K562 (cell line): Measurements from ENCODE around the gene AVPI1. TPM values are rescaled to one million over a fixed set of nuclear protein-coding genes. Genes with fewer than 3 reads are reported as not detected.

ENCODE experiments used
- ATAC-seq: fragments of 200-7000 bp; cut with Tn5 transposase; 3 replicates; pipeline ENCODE4 v1.9.1; 2020; ENCODE audit warnings: moderate library complexity
- BruUV-seq: library from RNA; stranded (reverse); fragments of 400-500 nt; replicated peaks from 2 replicates; lab custom pipeline; 2021; lab: Mats Ljungman, UMichigan
- CTCF ChIA-PET: fragments of 300-600 bp; formaldehyde crosslinking; extraction: SDS; loops from one replicate; lab custom pipeline; 2021; ENCODE audit warnings: low intra/inter-chr PET ratio; lab: Yijun Ruan, JAX
- POLR2A ChIA-PET: fragments of 300-600, 350-650 bp; sonication (Branson Sonifier 250); formaldehyde crosslinking; extraction: SDS; loops from one replicate; lab custom pipeline; 2021; ENCODE audit warnings: antibody characterized with exemption, inconsistent platforms; lab: Yijun Ruan, JAX
- DNase-seq, 4 experiments: peaks; one replicate each; pipeline versions ENCODE4 v3.0.0 to v3.0.0-alpha.2; 2011 to 2018; ENCODE audit warnings: low spot score in 3 of 4, mixed read lengths in 3 of 4; ENCODE audit errors: extremely low read depth in 1 of 4
- FAIRE-seq: peaks from 2 replicates; lab custom pipeline; 2011; peaks lifted over from hg19 to GRCh38; lab: Jason Lieb, UNC
- H2AFZ ChIP-seq: 2 replicates; pipeline ENCODE4 v1.6.0; 2011; ENCODE audit warnings: low read depth, low read length, control low read depth, inconsistent platforms
- H3K27ac ChIP-seq: fragments of 200-600 bp; 3 replicates; pipeline ENCODE4 v1.8.0; 2011; ENCODE audit warnings: low read depth, mild to moderate bottlenecking, control low read depth, inconsistent platforms, low read length, moderate library complexity, mixed read lengths; ENCODE audit errors: extremely low read depth
- H3K27me3 ChIP-seq, 2 experiments: fragments of 300-600 bp in 1 of 2; 2 replicates in 1 of 2; 3 replicates in 1 of 2; pipeline versions ENCODE4 v1.6.0 to v1.8.0; 2011; ENCODE audit warnings: inconsistent platforms in 2 of 2, low read length in 2 of 2, mild to moderate bottlenecking in 1 of 2, mixed read lengths in 1 of 2, moderate library complexity in 1 of 2; ENCODE audit not compliant: control insufficient read depth in 2 of 2, insufficient read depth in 2 of 2
- H3K36me3 ChIP-seq: fragments of 300-600 bp; 3 replicates; pipeline ENCODE4 v1.8.0; 2011; ENCODE audit warnings: mild to moderate bottlenecking, low read length, inconsistent platforms; ENCODE audit not compliant: control insufficient read depth, insufficient read depth
- H3K4me1 ChIP-seq, 2 experiments: fragments of 200-600 bp in 1 of 2; replicated peaks in 1 of 2; 2 replicates in 1 of 2; 3 replicates in 1 of 2; pipeline versions ENCODE4 v1.5.1 to v1.8.0; 2011; ENCODE audit warnings: inconsistent platforms in 2 of 2, low read length in 2 of 2, mild to moderate bottlenecking in 1 of 2, mixed read lengths in 1 of 2, moderate library complexity in 1 of 2; ENCODE audit not compliant: control insufficient read depth in 2 of 2, insufficient read depth in 2 of 2
- H3K4me2 ChIP-seq: 2 replicates; pipeline ENCODE4 v1.6.1; 2011; ENCODE audit warnings: low read length, control low read depth, inconsistent platforms, mixed read lengths; ENCODE audit not compliant: insufficient read depth
- H3K4me3 ChIP-seq: fragments of 200-600 bp; sonication (generic), shearing (Covaris generic); 2 replicates; pipeline ENCODE4 v1.5.1; 2016; ENCODE audit warnings: control low read depth, inconsistent platforms
- H3K79me2 ChIP-seq: fragments of 200-600 bp; 3 replicates; pipeline ENCODE4 v1.8.0; 2011; ENCODE audit warnings: low read length, inconsistent platforms; ENCODE audit not compliant: control insufficient read depth, insufficient read depth
- H3K9ac ChIP-seq, 2 experiments: 2 replicates each; pipeline versions ENCODE4 v1.6.0 to v1.6.1; 2011; ENCODE audit warnings: low read depth in 2 of 2, low read length in 2 of 2, control low read depth in 1 of 2, inconsistent platforms in 1 of 2, mild to moderate bottlenecking in 1 of 2, mixed read lengths in 1 of 2; ENCODE audit not compliant: insufficient read depth in 1 of 2
- H3K9me1 ChIP-seq: one replicate; pipeline ENCODE4 v1.6.0; 2011; ENCODE audit warnings: inconsistent platforms, mild to moderate bottlenecking, low read length, moderate library complexity; ENCODE audit not compliant: control insufficient read depth, insufficient read depth
- H3K9me3 ChIP-seq: replicated peaks from 2 replicates; pipeline ENCODE4 v1.5.1; 2011; ENCODE audit warnings: low read depth, low read length, inconsistent platforms; ENCODE audit not compliant: control insufficient read depth, insufficient read depth
- H4K20me1 ChIP-seq: replicated peaks from 2 replicates; pipeline ENCODE4 v1.6.1; 2011; ENCODE audit warnings: low read length, inconsistent platforms, mixed read lengths; ENCODE audit not compliant: control insufficient read depth, insufficient read depth
- RBM34 ChIP-seq: fragments of 200-400 bp; formaldehyde crosslinking; IDR thresholded peaks from 2 replicates; pipeline ENCODE4 v1.6.1; 2018; ENCODE audit warnings: low read length, borderline replicate concordance; ENCODE audit not compliant: insufficient read depth
- ZKSCAN8 ChIP-seq: fragments of 200-800 bp; sonication (Bioruptor generic); IDR thresholded peaks from 2 replicates; pipeline ENCODE4 v1.6.1; 2016; ENCODE audit warnings: missing genetic modification characterization, missing compliant biosample characterization
- ZNF764 ChIP-seq: fragments of 250-450 bp; sonication (Bioruptor Pico); IDR thresholded peaks from 2 replicates; pipeline ENCODE4 v1.4.0; 2020; ENCODE audit warnings: low read depth, mild to moderate bottlenecking, moderate library complexity
- ZNF780A ChIP-seq: fragments of 250-450 bp; sonication (Bioruptor Pico); IDR thresholded peaks from 2 replicates; pipeline ENCODE4 v1.5.0; 2021; ENCODE audit warnings: mild to moderate bottlenecking
- WGBS: fragments of 100-300 bp; shearing (Covaris generic); methylation state at CpG from one replicate; pipeline ENCODE4 v1.1.6; 2016; ENCODE audit warnings: low coverage, mixed read lengths; ENCODE audit not compliant: insufficient coverage; ENCODE audit errors: missing lambda C conversion rate; 5-methylcytosine and 5-hydroxymethylcytosine counted together
- in situ Hi-C: fragments of 300-500 bp; cut with MboI; formaldehyde crosslinking; loops from 4 replicates; pipeline ENCODE4 v1.15.0; 2018; ENCODE audit warnings: inconsistent platforms, mixed read lengths
- intact Hi-C: fragments of 100-400 bp; cut with micrococcal nuclease; formaldehyde crosslinking; loops from 2 replicates; pipeline ENCODE4 v1.14.2; 2022
- polyA plus RNA-seq, 8 experiments: library from polyadenylated mRNA; depleted of rRNA in 4 of 8; stranded (reverse) in 5 of 8; unstranded in 3 of 8; fragments of >200 nt; fragmentation: Nextera tagmentation in 2 of 8; fragmentation: Illumina TruSeq in 1 of 8; extraction: Ambion mirVana in 2 of 8; extraction: Trizol in 1 of 8; gene quantifications; 2 replicates each; pipeline versions ENCODE4 v1.2.1 to v1.2.3, GENCODE V29; 2011 to 2014; ENCODE audit warnings: inconsistent platforms in 1 of 8, missing spikeins in 1 of 8
- total RNA-seq, 7 experiments: library from RNA; depleted of rRNA in 6 of 7; stranded (reverse); fragments of >200 nt in 6 of 7; fragmentation: Illumina TruSeq in 2 of 7; extraction: Trizol in 2 of 7; gene quantifications; 2 replicates each; pipeline versions ENCODE4 v1.2.1 to v1.2.3, GENCODE V29; 2011 to 2021; ENCODE audit warnings: low replicate concordance in 1 of 7
- TF ChIP-seq, protein P1 (sequence below): fragments of 450-650 bp; IDR thresholded peaks from 2 replicates; pipeline ENCODE4 v1.6.1; 2016; ENCODE audit warnings: borderline replicate concordance
- TF ChIP-seq, protein P2 (sequence below): fragments of 450-650 bp; formaldehyde crosslinking; IDR thresholded peaks from 2 replicates; pipeline ENCODE4 v1.4.0; 2020; ENCODE audit warnings: mild to moderate bottlenecking, mixed read lengths
- TF ChIP-seq, protein P3 (sequence below): IDR thresholded peaks from 2 replicates; pipeline ENCODE4 v1.6.1; 2011; ENCODE audit warnings: borderline replicate concordance, low read depth, mild to moderate bottlenecking, moderate library complexity, low read length; ENCODE audit not compliant: insufficient read depth, poor library complexity, severe bottlenecking

The AVPI1 gene
- total and polyA plus RNA-seq, 9 of the 15 experiments (the other 6 are each of a cell fraction or from before 2014, with no cell fraction given): 0.90 to 10.4 (median 7.4) TPM

DNA sequence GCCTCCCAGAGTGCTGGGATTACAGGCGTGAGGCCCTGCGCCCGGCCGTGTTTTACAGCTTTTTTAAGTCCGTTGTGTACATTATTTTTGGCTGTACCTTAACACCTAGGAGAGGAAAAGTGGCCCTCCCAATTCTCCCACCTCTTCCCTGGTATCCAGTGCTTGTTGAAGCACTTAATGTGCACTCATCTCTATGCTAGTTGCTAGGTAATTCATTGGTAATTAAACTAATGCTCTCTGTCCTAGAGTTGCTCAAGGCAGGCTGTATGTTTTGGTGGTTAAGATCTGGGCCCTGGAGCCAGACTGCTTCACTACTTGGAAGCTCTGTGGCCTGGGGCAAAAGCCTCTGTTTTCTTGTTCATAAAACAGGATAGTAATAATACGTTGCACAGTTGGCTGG is 19.6 kb downstream of the AVPI1 start (continued):
- TF ChIP-seq, protein P1, sequence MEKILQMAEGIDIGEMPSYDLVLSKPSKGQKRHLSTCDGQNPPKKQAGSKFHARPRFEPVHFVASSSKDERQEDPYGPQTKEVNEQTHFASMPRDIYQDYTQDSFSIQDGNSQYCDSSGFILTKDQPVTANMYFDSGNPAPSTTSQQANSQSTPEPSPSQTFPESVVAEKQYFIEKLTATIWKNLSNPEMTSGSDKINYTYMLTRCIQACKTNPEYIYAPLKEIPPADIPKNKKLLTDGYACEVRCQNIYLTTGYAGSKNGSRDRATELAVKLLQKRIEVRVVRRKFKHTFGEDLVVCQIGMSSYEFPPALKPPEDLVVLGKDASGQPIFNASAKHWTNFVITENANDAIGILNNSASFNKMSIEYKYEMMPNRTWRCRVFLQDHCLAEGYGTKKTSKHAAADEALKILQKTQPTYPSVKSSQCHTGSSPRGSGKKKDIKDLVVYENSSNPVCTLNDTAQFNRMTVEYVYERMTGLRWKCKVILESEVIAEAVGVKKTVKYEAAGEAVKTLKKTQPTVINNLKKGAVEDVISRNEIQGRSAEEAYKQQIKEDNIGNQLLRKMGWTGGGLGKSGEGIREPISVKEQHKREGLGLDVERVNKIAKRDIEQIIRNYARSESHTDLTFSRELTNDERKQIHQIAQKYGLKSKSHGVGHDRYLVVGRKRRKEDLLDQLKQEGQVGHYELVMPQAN: no peak
- no peak for TF ChIP-seq ZNF780A
- TF ChIP-seq RBM34: no peak
- TF ChIP-seq, protein P2, sequence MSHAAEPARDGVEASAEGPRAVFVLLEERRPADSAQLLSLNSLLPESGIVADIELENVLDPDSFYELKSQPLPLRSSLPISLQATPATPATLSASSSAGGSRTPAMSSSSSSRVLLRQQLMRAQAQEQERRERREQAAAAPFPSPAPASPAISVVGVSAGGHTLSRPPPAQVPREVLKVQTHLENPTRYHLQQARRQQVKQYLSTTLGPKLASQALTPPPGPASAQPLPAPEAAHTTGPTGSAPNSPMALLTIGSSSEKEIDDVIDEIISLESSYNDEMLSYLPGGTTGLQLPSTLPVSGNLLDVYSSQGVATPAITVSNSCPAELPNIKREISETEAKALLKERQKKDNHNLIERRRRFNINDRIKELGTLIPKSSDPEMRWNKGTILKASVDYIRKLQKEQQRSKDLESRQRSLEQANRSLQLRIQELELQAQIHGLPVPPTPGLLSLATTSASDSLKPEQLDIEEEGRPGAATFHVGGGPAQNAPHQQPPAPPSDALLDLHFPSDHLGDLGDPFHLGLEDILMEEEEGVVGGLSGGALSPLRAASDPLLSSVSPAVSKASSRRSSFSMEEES (CRISPR knock-in tag): no peak
- TF ChIP-seq ZKSCAN8 (CRISPR knock-in tag): no peak
- TF ChIP-seq, all 486 proteins: peak for 0

DNA sequence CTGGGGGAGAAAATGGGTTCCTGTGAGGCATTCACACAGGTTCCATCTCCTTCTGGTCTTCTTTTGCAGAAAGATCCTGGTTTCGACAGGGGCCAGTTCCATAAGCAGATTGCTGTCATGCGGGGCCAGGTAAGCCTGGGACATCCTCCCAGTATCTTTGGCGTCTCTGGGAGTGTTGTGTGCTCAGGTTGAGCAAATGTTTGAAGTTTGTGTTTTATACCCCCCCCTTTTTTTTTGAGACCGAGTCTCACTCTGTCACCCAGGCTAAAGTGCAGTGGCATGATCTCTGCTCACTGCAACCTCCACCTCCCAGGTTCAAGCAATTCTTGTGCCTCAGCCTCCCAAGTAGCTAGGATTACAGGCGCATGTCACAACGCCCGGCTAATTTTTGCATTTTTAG is 20.0 kb downstream of the AVPI1 start:
- WGBS: 91% methylated on average over 4 of the region's 7 CpGs
- Histone ChIP-seq H3K36me3 (peaks cover 57% of the 10 kb centered on the region), H3K79me2 (no peaks in the 10 kb centered on the region), H3K4me1 (peaks cover 30 to 42% of the 10 kb centered on the region in 2 experiments), H3K27me3 (no peaks in the 10 kb centered on the region), H3K4me3 (no peak overlapping the region), H4K20me1 (0 out of 2 replicates have a peak, but pooled peaks cover 3% of the 10 kb centered on the region), H3K4me2 (no peak overlapping the region), H2AFZ (no peak overlapping the region), H3K9ac (no peak overlapping the region), H3K9me3 (no peaks in the 10 kb centered on the region), H3K27ac (no peak overlapping the region), H3K9me1 (no peaks in the 10 kb centered on the region)
- intact Hi-C loops (no loop called here), in situ Hi-C loops (no loop called here)
- POLR2A ChIA-PET: interaction anchor here (0.9 kb wide), 1 partner anchor 26 kb away, joined by 3 read pairs; no protein-coding TSS in a partner anchor
- no peak for FAIRE-seq
- DNase-seq: no peak
- BruUV-seq: no TSS peak
- TF ChIP-seq, protein P3, sequence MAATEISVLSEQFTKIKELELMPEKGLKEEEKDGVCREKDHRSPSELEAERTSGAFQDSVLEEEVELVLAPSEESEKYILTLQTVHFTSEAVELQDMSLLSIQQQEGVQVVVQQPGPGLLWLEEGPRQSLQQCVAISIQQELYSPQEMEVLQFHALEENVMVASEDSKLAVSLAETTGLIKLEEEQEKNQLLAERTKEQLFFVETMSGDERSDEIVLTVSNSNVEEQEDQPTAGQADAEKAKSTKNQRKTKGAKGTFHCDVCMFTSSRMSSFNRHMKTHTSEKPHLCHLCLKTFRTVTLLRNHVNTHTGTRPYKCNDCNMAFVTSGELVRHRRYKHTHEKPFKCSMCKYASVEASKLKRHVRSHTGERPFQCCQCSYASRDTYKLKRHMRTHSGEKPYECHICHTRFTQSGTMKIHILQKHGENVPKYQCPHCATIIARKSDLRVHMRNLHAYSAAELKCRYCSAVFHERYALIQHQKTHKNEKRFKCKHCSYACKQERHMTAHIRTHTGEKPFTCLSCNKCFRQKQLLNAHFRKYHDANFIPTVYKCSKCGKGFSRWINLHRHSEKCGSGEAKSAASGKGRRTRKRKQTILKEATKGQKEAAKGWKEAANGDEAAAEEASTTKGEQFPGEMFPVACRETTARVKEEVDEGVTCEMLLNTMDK: no peak
- TF ChIP-seq ZNF764 (CRISPR knock-in tag): no peak
- CTCF ChIA-PET: no interaction called here
- ATAC-seq: no peak
